Measurements from ENCODE around the gene TTC12. TPM values are rescaled to one million over a fixed set of nuclear protein-coding genes. Genes with fewer than 3 reads are reported as not detected.

TTC12 gene
- total RNA-seq, 1 experiment from 2014 or later: 25.0 TPM

GRCh38 chr11:113410414-113411135, 96.2 kb downstream of the TTC12 start:
- BruUV-seq (replicated peaks): no TSS peak
- Histone ChIP-seq H4K20me1 (ENCODE audit: insufficient read depth) (0 out of 2 replicates have a peak, but pooled peaks cover 3% of the 10 kb centered on the region), H3K36me3 (ENCODE audit: low read depth) (no peaks in the 10 kb centered on the region), H3K9me2 (ENCODE audit: insufficient read depth) (no peaks in the 10 kb centered on the region), H3K4me1 (replicated peaks; ENCODE audit: insufficient read depth) (no peaks in the 10 kb centered on the region), H3K4me3 (no peak overlapping the region), H3F3A (ENCODE audit: insufficient read depth, low read depth) (no peaks in the 10 kb centered on the region), H3K4me2 (no peak overlapping the region), H2AFZ (no peak overlapping the region), H3K27me3 (ENCODE audit: insufficient read depth, low read depth) (peaks cover 97% of the 10 kb centered on the region), H3K79me2 (ENCODE audit: low read depth) (no peaks in the 10 kb centered on the region), H3K9me3 (ENCODE audit: insufficient read depth, low read depth) (no peaks in the 10 kb centered on the region), H3K27ac (no peak overlapping the region)
- POLR2A ChIA-PET (ENCODE audit: unreplicated experiment): no interaction called here
- CTCF ChIA-PET: no interaction called here
- no peak for DNase-seq
- no peak for TF ChIP-seq EZH2 (IDR thresholded peaks at IDR 0.05; ENCODE audit: low read depth)
- TF ChIP-seq CTCF (conservative IDR thresholded peaks at IDR 0.05): no peak
- intact Hi-C loops (cut with micrococcal nuclease; ENCODE audit: unreplicated experiment): no loop called here

GRCh38 chr11:113411536-113411935, 97.2 kb downstream of the TTC12 start:
- intact Hi-C loops (cut with micrococcal nuclease; ENCODE audit: unreplicated experiment): no loop called here
- TF ChIP-seq CTCF (conservative IDR thresholded peaks at IDR 0.05) (no peak), EZH2 (IDR thresholded peaks at IDR 0.05; ENCODE audit: low read depth) (no peak)
- Histone ChIP-seq H3K9me2 (ENCODE audit: insufficient read depth) (no peaks in the 10 kb centered on the region), H3K27me3 (ENCODE audit: insufficient read depth, low read depth) (peaks cover 100% of the 10 kb centered on the region), H3K79me2 (ENCODE audit: low read depth) (no peaks in the 10 kb centered on the region), H3F3A (ENCODE audit: insufficient read depth, low read depth) (no peaks in the 10 kb centered on the region), H3K4me3 (no peak overlapping the region), H3K4me1 (replicated peaks; ENCODE audit: insufficient read depth) (no peaks in the 10 kb centered on the region), H3K9me3 (ENCODE audit: insufficient read depth, low read depth) (no peaks in the 10 kb centered on the region), H3K27ac (no peak overlapping the region), H3K36me3 (ENCODE audit: low read depth) (no peaks in the 10 kb centered on the region), H2AFZ (no peak overlapping the region), H3K4me2 (no peak overlapping the region), H4K20me1 (ENCODE audit: insufficient read depth) (0 out of 2 replicates have a peak, but pooled peaks cover 3% of the 10 kb centered on the region)
- CTCF ChIA-PET: no interaction called here
- BruUV-seq (replicated peaks): no TSS peak
- POLR2A ChIA-PET (ENCODE audit: unreplicated experiment): interaction anchor here (0.6 kb wide), 1 partner anchor 20 kb away, joined by 11 read pairs; no protein-coding TSS in a partner anchor
- no peak for DNase-seq

- intact Hi-C loops (cut with micrococcal nuclease; ENCODE audit: unreplicated experiment): no loop called here
- ChIA-PET CTCF (no interaction called here), POLR2A (ENCODE audit: unreplicated experiment) (no interaction called here)
- Histone ChIP-seq H4K20me1 (ENCODE audit: insufficient read depth) (no peaks in the 10 kb centered on the region), H3K27me3 (ENCODE audit: insufficient read depth, low read depth) (peaks cover 99% of the 10 kb centered on the region), H3K9me3 (ENCODE audit: insufficient read depth, low read depth) (no peaks in the 10 kb centered on the region), H3K4me2 (no peak overlapping the region), H3K79me2 (ENCODE audit: low read depth) (no peaks in the 10 kb centered on the region), H3K4me3 (no peak overlapping the region), H3K4me1 (replicated peaks; ENCODE audit: insufficient read depth) (no peaks in the 10 kb centered on the region), H3K27ac (no peak overlapping the region), H3F3A (ENCODE audit: insufficient read depth, low read depth) (no peaks in the 10 kb centered on the region), H3K9me2 (ENCODE audit: insufficient read depth) (no peaks in the 10 kb centered on the region), H3K36me3 (ENCODE audit: low read depth) (no peaks in the 10 kb centered on the region), H2AFZ (no peak overlapping the region)
- TF ChIP-seq EZH2 (IDR thresholded peaks at IDR 0.05; ENCODE audit: low read depth) (no peak), CTCF (conservative IDR thresholded peaks at IDR 0.05) (no peak)
- no TSS peak for BruUV-seq (replicated peaks)
- DNase-seq: no peak
Observed at GRCh38 chr11:113412675-113413074, 98.3 kb downstream of the TTC12 start.
